GM06990 (cell line): ENCODE data around the gene SMIM30.
"Not testable (repeated sequence)": the region's sequence is repeated elsewhere in the genome, so short reads cannot be mapped to it uniquely, and the experiment has no call there.

Experiments
- DNase-seq: peaks from one replicate; pipeline ENCODE4 v3.0.0-alpha.2; 2011; ENCODE audit not compliant: insufficient read length; ENCODE audit errors: extremely low read depth
- H3K27me3 ChIP-seq: replicated peaks from 2 replicates; pipeline ENCODE4 v1.6.0; 2011; ENCODE audit warnings: low read length; ENCODE audit not compliant: control insufficient read depth, insufficient read depth
- H3K36me3 ChIP-seq: 2 replicates; pipeline ENCODE4 v1.5.1; 2011; ENCODE audit warnings: low read length; ENCODE audit not compliant: control insufficient read depth, insufficient read depth
- H3K4me3 ChIP-seq: replicated peaks from 2 replicates; pipeline ENCODE4 v1.5.1; 2011; ENCODE audit warnings: low read depth, mild to moderate bottlenecking, control low read depth, low read length
- CTCF ChIP-seq: IDR thresholded peaks from 2 replicates; pipeline ENCODE4 v1.5.1; 2011; ENCODE audit warnings: low read length, control low read depth, mild to moderate bottlenecking, inconsistent platforms; ENCODE audit not compliant: insufficient read depth, poor library complexity, severe bottlenecking

The SMIM30 gene

GRCh38 chr7:113118074-113118959 is at the start of gene SMIM30:
TSS of gene SMIM30 (minus strand) at chr7:113118554. CDS start at chr7:113117578, 976 bp downstream.
- Histone ChIP-seq H3K36me3 (no peaks in the 10 kb centered on the region), H3K4me3 (peak within 1 kb of the TSS; percentile 69), H3K27me3 (no peaks in the 10 kb centered on the region)
- peak; percentile 84 for DNase-seq
- no peak for TF ChIP-seq CTCF

GRCh38 chr7:113166176-113166575 is 47.8 kb upstream of the SMIM30 start:
- not testable (repeated sequence) for H3K27me3 ChIP-seq, DNase-seq, H3K4me3 ChIP-seq, H3K36me3 ChIP-seq

GRCh38 chr7:113161050-113161449 is 42.7 kb upstream of the SMIM30 start:
- Histone ChIP-seq H3K4me3 (no peak overlapping the region), H3K36me3 (no peaks in the 10 kb centered on the region), H3K27me3 (no peaks in the 10 kb centered on the region)
- DNase-seq, result no peak
- no peak for TF ChIP-seq CTCF

GRCh38 chr7:113159746-113160339 is 41.5 kb upstream of the SMIM30 start:
- H3K4me3 ChIP-seq, result no peak overlapping the region
- DNase-seq, result no peak
- no peaks in the 10 kb centered on the region for H3K36me3 ChIP-seq
- TF ChIP-seq CTCF, result peak; percentile 75
- no peaks in the 10 kb centered on the region for H3K27me3 ChIP-seq

- no peak for DNase-seq
- no peak for TF ChIP-seq CTCF
- Histone ChIP-seq H3K36me3 (no peaks in the 10 kb centered on the region), H3K4me3 (no peak overlapping the region), H3K27me3 (no peaks in the 10 kb centered on the region)
Observed at GRCh38 chr7:113158756-113159155, 40.4 kb upstream of the SMIM30 start.

GRCh38 chr7:113154117-113154516 is 35.8 kb upstream of the SMIM30 start:
- H3K36me3 ChIP-seq, result no peaks in the 10 kb centered on the region
- TF ChIP-seq CTCF, result no peak
- no peak overlapping the region for H3K4me3 ChIP-seq
- no peaks in the 10 kb centered on the region; the same call in 1 of the 2 replicates for H3K27me3 ChIP-seq
- no peak for DNase-seq
